LHCN-M2 (cell line): Measurements from ENCODE around the gene HDAC4. TPM values are rescaled to one million over a fixed set of nuclear protein-coding genes. Genes with fewer than 3 reads are reported as not detected.

Experiments
- DNase-seq: peaks from one replicate; pipeline ENCODE4 v3.0.0-alpha.2; 2012; ENCODE audit warnings: low read depth
- total RNA-seq: library from RNA; depleted of rRNA; stranded (reverse); fragments of >200 nt; gene quantifications from 2 replicates; pipeline ENCODE4 v1.2.3, GENCODE V29; 2014

Gene HDAC4
- total RNA-seq, 1 experiment from 2014 or later = 26.8 TPM

DNA sequence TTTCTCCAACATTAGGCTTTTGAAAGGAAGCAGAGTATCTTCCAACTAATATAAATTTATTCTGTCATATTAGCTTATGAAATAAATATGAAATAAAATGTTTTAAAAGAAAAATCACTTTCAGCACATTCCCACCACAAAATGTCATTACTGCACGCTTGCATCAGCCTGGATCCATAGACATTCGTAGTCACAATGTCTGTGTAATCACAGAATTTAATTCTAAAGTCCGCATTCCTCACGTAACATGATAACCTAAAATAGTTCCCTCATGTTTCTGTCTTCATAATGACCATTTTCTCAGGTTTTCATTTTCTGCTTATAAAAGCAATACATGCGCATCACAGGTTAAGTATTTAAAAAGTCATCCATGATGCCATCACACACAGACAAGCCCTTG lies 47.1 kb downstream of the HDAC4 start:
- no peak for DNase-seq

DNA sequence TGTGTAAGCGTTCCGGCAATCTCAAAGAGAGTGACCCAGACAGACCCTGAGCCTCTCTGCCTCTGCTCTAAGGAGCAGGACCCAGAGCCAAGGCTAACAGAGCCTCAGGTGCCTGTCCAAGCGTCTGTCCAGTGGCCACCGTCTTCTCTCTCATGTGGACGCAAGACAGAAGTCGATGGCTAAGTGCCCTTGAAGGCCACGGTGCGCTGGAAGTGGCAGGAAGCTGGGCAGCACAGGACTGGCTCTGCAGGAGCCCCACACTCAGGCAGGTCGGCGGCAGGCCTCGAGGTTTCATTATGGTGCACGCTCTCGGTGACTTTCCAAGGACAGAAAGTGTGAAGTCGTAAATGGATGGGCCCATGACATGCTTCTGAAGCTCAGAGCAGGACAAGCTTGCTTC lies 49.1 kb downstream of the HDAC4 start:
- DNase-seq = no peak

DNA sequence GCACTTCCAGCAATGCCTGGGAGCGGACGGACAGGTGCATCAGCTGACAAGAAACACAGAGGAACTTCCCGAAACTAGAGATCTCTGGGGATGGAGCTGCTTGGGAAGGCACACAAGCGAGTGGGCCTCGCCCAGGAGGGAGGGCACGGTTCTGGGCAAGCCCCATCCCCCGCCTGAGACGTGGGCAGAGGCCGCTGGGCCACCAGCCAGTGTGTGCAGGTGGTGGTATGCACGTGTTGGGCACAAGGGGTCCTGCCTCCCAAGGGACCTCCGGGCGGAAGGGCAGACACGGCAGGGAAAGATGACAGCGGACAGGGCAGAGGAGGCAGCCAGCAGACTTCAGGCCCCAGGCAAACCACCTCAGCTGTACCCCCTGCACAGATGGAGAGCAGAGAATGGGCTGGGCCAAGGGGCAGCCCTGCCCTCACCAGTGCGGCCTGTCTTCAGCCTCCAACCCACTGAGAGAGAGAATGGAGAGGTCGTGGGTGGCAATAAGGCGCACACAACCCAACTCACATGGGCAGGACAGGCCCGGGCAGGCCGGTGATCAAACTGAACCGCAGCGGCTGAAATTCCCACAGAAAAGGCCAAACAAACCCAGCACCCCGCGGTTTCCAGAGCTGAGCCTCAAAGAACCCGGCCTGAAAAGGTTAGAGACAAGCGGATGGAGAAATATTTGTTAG lies 51.2 kb downstream of the HDAC4 start:
- no peak for DNase-seq

DNA sequence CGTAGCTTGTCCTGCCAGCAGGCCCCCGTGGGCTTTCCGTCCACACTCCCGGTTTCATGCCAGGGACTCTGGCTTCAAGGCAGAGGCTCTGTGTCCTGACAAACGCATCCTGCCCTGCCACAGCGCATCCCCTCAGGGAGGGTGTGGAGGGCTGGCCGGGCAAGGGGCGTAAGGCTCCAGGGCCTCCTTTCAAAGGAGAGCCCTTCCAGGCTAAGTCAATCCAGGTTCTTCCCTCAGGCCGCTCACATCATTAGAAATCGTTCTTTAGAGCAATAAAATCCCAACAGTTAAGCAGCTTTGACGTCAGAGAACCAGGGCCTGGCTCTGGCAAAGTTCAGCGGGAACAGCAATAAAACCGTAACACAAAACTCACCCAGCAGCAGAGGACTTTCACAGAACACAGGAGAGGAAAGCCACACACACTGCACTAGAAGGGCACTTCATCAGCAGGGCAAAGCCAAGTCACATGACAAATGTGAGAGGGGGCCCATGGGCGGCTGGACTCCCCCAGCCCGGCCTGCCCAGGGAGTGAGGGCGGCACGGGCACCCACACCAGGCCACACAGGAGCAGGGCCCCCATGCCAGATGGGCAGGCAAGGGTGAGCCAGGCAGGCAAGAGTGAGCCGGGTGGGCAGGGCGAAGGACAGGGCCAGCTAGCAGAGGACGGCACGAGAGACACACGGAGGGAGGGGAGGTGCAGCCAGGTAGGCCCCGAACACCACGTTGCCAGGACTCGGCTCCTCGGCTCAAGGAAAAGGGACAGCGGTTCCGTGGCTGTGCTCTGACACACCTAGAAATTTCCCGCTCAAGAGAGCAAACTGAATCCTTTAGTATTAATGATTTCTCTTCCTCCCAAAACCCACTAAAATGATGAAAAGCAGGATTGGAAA lies 52.0 kb downstream of the HDAC4 start:
- DNase-seq = no peak

DNA sequence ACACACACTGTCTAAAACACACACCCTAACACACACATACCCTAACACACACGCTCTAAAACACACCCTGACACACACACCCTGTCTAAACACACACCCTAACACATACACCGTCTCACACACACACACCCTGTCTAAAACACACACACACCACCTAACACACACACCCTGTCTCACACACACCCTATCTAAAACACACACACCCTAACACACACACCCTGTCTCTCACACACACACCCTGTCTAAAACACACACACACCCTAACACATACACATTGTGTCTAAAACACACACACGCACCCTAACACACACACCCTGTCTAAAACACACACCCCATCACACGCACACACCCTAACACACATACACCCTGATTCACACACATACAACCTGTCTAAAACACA lies 54.1 kb downstream of the HDAC4 start:
- DNase-seq = no peak

DNA sequence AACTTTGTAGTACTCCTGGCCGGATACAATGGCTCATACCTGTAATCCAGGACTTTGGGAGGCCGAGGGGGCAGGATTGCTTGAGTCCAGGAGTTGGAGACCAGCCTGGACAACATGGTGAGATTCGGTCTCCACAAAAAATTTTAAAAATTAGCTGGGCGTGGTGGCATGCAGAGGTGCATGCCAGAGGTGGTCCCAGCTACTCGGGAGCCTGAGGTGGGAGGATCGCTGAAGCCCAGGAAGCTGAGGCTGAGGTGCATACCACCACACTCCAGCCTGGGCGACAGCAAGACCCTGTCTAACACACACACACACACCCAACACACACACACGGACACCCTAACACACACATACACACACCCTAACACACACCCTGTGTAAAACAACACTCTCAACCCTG lies 55.6 kb downstream of the HDAC4 start:
- DNase-seq = no peak

DNA sequence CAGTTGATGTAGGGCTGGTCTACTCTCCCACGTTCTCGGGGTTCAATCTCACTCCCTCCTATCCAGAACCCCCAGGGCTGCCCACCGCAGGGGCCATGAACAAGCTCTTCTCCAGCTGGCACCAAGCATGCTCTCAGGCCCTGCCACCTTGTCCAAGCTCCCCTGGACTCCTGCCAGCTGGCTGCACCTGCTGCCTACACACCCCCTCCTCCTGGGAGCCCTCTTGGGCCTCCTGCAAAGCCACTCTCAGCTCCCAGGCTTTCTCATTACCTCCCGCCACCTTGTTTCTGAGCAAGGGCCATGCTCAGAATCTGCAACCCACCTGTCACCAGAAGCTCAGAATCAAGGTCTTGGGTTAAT lies 56.0 kb downstream of the HDAC4 start:
- DNase-seq = no peak

DNA sequence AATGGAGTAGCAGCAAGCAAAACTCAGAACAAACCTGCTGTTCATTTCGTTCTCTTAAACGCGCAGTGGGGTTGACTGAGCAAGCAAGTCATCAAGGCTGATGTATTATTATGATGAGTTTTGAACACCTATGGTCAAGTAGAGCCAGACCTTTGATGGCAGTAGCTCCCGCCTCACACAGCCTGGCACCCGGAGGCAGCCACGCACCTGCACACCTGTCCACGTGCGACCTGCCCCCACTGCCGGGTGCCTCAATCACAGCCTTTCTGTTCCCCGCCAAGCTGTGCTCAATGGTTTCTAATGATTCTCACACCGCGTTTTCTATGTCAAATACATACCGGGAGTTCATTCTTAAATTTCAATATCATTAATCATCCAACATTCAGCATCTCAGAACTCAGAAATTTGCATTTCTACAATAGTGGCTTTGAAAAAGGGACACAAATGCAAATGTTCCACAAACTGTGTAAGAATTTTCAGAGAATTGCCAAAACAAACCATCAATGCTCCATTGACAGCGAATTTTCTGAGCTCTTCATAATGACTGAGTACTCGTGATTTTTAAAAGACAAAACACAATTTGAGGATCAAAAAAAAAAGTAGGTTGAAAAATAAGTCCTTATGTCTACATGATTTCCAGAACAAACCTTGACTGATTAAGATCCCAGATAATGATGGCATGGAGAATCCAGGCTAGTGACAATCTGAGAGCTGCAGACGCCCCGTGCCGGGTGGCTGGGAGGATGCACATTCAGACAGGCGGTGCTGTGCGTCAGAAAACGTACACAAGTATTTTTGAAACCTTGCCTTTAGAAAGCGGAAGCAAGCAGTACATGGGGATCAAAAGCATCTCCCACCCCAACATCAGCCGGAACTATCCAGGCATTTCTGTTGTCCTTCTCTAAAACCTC lies 56.6 kb downstream of the HDAC4 start:
- no peak for DNase-seq

DNA sequence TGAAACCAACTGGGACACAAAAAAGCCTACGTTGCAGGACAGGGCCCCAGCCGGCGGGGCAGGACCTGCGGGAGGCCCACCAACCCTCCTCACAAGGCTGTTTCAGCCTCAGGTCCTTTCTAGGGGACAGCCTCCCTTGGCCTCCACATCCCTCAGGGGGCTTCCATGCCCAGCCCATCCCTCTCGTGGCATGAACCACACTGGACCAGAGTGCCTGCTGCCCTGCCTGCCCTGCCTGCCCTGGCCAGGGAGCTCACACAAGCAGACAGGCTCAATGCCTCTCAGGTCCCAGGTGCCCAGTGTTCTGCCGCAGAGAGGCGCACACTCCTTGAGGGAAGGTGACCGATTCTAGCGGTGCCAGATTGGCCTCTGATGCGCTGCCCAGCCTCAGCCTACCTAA lies 57.4 kb downstream of the HDAC4 start:
- no peak for DNase-seq

DNA sequence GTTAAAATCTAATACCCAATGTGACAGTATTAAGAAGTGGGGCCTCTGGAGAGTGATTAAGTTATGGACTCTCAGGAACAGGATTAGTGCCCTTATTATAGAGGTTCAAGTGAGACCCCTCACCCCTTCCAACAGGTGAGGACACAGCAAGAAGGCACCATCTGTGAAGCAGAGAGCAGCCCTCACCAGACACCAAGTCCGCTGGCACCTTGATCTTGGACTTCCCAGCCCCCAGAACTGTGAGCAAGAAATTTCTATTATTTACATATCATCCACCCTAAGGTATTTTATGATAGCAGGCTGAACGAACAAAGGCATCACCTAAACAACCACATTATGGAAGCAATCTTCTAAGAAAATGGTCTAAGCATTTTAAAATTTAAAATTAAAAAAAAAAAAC lies 59.0 kb downstream of the HDAC4 start:
- no peak for DNase-seq

DNA sequence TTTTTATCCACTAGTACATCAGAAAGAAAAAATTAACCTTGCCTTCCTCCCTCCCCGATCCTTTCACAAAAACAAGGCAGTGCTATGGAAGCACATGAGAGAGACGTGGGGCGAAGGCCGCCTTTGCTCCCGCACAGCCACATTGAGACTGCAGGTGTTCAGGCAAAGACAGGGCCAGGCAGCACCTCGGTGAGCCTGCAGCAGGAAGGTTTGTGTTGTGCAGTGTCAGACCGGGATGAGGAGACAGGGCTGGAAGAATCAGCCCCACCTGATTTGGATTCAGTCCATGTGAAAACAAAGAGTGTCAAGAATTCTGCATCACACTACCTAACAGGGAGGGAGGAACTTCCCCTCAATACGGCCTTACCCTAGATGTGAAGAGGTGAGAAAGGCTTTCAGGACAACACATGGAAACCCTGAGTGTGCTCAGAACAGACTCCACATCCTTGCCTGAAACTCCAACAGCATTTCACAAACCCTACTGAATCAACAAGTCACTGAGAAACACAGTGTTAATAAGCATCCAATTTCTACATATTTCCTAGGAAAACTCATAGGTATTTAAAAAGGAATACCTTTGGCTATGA lies 59.6 kb downstream of the HDAC4 start:
- no peak for DNase-seq

DNA sequence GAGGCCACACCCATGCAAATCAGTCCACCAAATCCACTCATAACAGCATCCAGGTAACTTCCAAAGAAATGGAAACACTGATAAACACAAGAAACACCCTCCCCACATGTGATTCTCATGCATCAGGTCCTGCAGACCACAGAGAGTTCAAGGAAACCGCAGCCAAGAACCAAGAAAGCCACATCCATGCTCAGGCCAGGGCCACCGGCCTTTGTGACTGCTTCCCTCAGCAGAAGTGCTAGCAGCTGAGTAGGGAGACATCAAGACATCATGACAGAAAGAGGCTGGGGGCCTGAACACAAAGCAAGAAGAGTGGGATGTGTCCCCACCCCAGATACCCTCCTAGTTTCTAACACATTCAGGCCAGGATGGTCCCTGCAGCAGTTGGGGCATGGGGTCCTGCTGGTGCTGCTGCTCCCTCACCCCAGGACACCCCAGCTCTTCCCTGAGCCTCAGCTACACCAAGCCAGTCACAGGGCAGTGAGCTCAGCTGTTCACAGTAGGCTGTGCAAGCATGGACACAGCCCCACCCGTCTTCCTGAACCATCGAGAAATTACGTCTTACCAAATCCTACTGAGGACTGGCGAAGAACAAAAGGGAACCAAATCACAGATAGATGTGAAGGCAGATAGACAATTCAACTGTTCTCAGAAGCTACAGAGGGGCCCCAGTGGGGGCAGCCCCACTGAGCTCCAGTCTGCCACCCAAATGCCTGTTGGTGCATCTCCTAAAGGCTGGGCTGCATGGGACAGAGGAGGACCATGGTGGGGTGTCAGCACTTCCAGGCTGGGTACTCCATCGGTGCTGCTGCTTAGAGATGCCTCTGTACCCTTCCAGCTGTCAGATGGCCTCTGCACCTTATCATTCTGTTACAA lies 60.9 kb downstream of the HDAC4 start:
- DNase-seq = no peak

DNA sequence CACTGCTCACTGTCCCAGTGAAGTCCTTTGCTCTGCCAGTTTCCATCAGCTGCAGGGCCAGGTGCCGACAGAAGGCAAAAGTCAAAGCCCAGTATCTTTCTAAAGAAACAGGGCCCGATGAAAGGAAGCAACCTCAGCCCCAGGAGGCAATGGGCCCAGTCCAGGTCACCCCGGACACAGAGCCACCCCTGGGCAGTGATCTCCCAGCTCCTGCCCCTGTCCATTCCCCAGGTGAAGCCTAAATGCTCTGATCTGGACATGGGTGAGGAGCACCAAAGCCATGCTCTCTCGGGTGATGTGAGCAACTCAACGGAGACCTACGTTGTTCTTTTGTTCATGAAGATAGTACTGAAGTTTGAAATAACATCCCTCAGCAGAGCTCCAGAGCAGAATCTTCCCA lies 61.6 kb downstream of the HDAC4 start:
- no peak for DNase-seq

DNA sequence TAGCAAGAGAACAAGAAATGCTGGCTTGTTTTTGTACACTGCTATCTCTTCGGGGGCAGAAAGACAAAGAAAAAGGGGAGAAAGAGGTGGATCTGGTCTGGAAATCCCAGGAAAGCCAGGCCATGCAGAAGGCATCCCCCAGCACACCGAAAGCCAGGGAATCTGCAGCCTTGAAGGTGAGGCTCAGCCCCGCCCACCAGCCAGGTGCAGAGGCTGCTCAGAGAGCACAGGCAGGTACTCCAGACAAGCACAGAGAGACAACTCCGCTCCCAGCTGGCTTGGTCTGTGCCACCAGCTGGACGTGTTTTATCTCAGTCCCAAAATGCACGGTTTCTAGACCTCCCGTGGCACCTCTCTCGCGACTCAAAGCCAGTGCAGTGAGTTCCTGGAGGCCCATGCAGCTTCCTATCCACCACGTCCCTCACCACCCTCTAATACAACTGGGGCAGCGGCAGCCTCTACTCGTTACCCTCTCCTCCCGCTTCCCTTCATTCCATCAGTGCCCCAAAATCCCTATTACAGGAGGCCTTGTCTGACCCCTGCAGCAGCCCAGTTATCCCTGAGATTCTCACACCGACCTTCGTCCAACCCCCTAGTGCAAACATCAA lies 62.8 kb downstream of the HDAC4 start:
- no peak for DNase-seq

DNA sequence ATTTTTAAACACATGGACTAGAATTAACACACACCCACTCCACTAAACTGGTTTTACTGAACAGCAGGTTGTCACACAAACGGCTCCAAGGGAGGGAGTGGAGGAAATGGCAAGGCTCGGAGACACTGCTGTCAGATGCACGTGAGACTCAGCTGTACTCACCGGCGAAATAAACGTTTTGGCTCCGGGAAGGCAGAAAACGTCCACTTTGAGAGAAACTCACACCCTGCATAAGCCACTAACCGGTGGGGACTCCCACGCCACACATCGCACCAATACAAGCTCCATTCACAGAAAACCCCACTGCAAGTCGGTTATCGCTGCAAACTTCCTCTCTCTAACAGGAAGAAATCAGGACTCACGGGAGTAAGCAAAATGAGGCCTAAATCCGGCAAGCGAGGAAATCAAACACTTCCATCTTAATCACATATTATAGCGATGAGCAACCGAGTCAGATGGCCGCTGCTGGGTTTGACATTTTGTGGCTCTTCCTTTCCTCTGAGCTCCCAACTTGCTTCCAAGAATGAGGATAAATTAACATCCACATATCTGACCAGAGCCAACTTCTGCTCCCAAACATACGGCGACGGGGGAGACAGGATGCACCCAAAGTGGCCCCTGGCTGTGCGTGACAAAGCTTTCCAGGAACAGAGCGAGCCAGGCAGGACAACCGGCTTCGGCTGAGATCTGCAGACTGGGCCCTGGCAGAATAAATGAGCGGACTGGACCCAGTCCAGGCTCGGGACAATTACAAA lies 63.5 kb downstream of the HDAC4 start:
- no peak for DNase-seq

DNA sequence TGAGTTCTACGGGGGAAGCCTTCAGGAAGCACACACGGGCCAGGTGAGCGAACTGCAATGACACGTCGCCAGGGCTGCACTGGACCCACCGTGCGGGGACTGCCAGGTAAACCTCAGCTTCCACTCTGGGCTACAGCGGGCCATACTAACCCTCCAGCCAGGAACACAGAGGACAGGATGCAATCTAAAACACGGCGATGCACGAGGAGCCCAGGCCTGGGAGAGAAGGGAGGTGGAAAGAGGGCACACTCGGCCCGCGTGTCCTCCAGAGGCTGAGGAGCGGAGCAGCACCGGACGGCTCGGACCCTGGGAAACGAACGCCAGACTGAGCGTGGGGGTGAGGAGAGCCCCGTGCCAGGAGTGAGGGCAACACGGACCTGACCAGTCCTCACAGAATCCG lies 69.3 kb downstream of the HDAC4 start:
- no peak for DNase-seq

DNA sequence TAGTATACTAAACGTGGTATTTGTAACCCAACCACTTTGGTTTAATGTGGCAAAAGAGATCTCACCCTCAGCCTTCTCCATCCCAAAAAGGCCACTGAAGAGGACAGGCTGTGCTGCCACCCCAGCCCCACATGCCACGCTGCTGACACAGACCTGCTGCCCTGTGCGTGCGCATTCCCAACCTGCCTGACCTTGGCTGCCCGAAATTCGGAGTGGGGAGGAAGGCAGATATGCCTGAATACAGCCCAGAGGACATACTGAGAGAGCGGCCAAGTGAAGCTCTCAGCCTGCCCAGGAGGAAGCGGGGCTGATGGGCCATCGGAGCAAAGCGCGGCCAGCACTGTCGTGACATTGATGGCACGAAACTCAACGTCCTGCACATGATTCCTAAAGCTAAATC lies 70.0 kb downstream of the HDAC4 start:
- DNase-seq = no peak

DNA sequence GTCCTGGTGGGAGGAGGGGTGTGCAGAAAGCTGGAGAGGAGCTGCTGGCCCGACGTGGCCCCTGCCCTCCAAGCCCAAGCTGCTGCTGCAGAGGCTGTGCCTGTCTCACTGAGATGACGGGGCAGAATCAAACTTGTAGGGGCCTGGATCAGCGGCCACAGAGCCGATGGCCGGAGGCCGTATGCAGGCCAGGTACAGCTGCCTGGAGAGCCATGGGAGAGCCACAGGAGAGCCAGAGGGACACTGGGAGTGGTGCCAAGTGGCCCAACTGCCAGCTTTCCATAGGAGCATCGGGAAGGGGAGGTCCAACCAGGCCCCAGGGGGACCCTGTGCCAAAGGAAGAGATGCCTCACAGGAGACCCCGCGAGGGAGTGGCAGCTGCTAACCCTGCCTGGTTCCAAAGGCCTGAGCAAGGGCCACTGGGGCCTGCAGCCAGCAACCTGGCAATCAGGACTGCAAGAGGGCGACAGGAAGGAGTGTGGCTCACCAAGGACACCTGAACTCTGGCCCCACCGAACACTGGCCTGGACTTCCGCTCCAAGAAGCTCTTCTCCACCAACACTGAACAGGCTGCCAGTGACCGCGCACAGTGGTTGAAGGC lies 70.7 kb downstream of the HDAC4 start:
- no peak for DNase-seq

DNA sequence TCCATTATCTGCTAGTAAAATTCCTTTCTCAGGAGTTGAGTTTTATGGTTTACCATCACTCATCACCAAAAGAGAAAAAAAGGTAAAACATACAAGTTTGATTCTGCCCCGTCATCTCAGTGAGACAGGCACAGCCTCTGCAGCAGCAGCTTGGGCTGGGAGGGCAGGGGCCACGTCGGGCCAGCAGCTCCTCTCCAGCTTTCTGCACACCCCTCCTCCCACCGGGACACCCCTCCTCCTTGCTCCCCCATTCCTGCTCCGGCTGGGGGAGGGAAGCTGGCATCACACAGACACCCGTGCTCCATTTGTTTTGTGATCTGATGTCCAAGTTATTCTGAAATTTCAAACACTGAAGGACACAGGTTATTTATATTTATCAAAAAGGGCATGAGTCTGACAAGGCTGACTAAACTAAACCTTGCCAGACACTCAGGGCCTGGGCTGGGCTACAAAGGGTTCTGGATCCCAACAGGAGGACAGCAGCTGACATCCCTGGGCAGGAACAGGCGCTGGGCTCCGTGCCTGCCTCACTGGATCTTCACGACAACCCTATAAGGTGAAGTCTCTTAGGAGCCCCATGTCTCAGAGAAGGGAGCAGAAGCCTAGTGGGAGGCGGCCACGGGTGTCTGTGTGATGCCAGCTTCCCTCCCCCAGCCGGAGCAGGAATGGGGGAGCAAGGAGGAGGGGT lies 71.4 kb downstream of the HDAC4 start:
- no peak for DNase-seq
